ENCODE measurements around the gene FBXL3.
"Not testable (repeated sequence)": the region's sequence is repeated elsewhere in the genome, so short reads cannot be mapped to it uniquely, and the experiment has no call there.

Gene FBXL3

GRCh38 chr13:76967031-76967430 is 59.9 kb downstream of the FBXL3 start:
- Histone ChIP-seq H3K27me3 (ENCODE audit: insufficient read depth, poor library complexity, severe bottlenecking) (no peaks in the 10 kb centered on the region), H3K4me1 (ENCODE audit: insufficient read depth, poor library complexity, severe bottlenecking) (peaks cover 6% of the 10 kb centered on the region), H3K4me3 (ENCODE audit: severe bottlenecking) (no peak overlapping the region), H3K9me3 (ENCODE audit: severe bottlenecking) (no peaks in the 10 kb centered on the region), H3K27ac (ENCODE audit: poor library complexity, severe bottlenecking) (no peak overlapping the region), H3K36me3 (ENCODE audit: low read depth) (no peaks in the 10 kb centered on the region)
- no peak for ATAC-seq (ENCODE audit: low read depth)
- TF ChIP-seq, protein P1, sequence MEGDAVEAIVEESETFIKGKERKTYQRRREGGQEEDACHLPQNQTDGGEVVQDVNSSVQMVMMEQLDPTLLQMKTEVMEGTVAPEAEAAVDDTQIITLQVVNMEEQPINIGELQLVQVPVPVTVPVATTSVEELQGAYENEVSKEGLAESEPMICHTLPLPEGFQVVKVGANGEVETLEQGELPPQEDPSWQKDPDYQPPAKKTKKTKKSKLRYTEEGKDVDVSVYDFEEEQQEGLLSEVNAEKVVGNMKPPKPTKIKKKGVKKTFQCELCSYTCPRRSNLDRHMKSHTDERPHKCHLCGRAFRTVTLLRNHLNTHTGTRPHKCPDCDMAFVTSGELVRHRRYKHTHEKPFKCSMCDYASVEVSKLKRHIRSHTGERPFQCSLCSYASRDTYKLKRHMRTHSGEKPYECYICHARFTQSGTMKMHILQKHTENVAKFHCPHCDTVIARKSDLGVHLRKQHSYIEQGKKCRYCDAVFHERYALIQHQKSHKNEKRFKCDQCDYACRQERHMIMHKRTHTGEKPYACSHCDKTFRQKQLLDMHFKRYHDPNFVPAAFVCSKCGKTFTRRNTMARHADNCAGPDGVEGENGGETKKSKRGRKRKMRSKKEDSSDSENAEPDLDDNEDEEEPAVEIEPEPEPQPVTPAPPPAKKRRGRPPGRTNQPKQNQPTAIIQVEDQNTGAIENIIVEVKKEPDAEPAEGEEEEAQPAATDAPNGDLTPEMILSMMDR (IDR thresholded peaks at IDR 0.05; ENCODE audit: poor library complexity, severe bottlenecking), result no peak
- DNase-seq (ENCODE audit: low spot score), result no peak

- no peaks in the 10 kb centered on the region for H3K9me3 ChIP-seq (ENCODE audit: severe bottlenecking)
- no peak overlapping the region for H3K27ac ChIP-seq (ENCODE audit: poor library complexity, severe bottlenecking)
- H3K27me3 ChIP-seq (ENCODE audit: insufficient read depth, poor library complexity, severe bottlenecking), result no peaks in the 10 kb centered on the region
- TF ChIP-seq, protein P1 (IDR thresholded peaks at IDR 0.05; ENCODE audit: poor library complexity, severe bottlenecking), result no peak
- H3K4me1 ChIP-seq (ENCODE audit: insufficient read depth, poor library complexity, severe bottlenecking), result peaks cover 6% of the 10 kb centered on the region
- ATAC-seq (ENCODE audit: low read depth), result peak; percentile 60; the same call in 2 of the 3 replicates
- H3K36me3 ChIP-seq (ENCODE audit: low read depth), result no peaks in the 10 kb centered on the region
- no peak overlapping the region for H3K4me3 ChIP-seq (ENCODE audit: severe bottlenecking)
- DNase-seq (ENCODE audit: low spot score), result no peak
Observed at GRCh38 chr13:76965759-76966421, 61.1 kb downstream of the FBXL3 start.

- not testable (repeated sequence) for H3K4me1 ChIP-seq (ENCODE audit: insufficient read depth, poor library complexity, severe bottlenecking); DNase-seq (ENCODE audit: low spot score); H3K27ac ChIP-seq (ENCODE audit: poor library complexity, severe bottlenecking); ATAC-seq (ENCODE audit: low read depth); H3K4me3 ChIP-seq (ENCODE audit: severe bottlenecking); H3K9me3 ChIP-seq (ENCODE audit: severe bottlenecking); H3K27me3 ChIP-seq (ENCODE audit: insufficient read depth, poor library complexity, severe bottlenecking); H3K36me3 ChIP-seq (ENCODE audit: low read depth)
Observed at GRCh38 chr13:76959734-76960133, 67.2 kb downstream of the FBXL3 start.

DNA sequence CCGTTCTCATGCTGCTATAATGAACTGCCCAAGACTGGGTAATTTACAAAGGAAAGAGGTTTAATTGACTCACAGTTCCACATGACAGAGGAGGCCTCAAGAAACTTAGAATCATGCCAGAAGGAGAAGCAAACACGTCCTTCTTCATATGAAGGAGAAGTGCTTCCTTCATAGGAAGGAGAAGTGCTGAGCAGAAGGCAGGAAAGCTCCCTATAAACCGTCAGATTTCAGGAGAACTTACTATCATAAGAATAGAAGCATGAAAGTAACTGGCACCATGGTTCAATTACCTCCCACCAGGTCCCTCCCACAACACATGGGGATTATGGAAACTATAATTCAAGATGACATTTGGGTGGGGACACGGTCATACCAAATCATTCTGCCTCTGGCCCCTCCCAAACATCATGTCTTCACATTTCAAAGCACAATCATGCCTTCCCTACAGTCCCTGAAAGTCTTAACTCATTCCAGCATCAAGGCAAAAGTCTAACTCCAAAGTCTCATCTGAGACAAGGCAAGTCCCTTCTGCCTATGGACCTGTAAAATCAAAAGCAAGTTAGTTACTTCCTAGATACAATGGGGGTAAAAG is 68.0 kb downstream of the FBXL3 start:
- H3K36me3 ChIP-seq (ENCODE audit: low read depth), result no peaks in the 10 kb centered on the region
- H3K4me3 ChIP-seq (ENCODE audit: severe bottlenecking), result no peak overlapping the region
- ATAC-seq (ENCODE audit: low read depth) (no peak), DNase-seq (ENCODE audit: low spot score) (no peak)
- no peak overlapping the region for H3K27ac ChIP-seq (ENCODE audit: poor library complexity, severe bottlenecking)
- no peaks in the 10 kb centered on the region for H3K27me3 ChIP-seq (ENCODE audit: insufficient read depth, poor library complexity, severe bottlenecking)
- H3K4me1 ChIP-seq (ENCODE audit: insufficient read depth, poor library complexity, severe bottlenecking), result no peaks in the 10 kb centered on the region
- TF ChIP-seq, protein P1 (IDR thresholded peaks at IDR 0.05; ENCODE audit: poor library complexity, severe bottlenecking), result no peak
- H3K9me3 ChIP-seq (ENCODE audit: severe bottlenecking), result no peaks in the 10 kb centered on the region

DNA sequence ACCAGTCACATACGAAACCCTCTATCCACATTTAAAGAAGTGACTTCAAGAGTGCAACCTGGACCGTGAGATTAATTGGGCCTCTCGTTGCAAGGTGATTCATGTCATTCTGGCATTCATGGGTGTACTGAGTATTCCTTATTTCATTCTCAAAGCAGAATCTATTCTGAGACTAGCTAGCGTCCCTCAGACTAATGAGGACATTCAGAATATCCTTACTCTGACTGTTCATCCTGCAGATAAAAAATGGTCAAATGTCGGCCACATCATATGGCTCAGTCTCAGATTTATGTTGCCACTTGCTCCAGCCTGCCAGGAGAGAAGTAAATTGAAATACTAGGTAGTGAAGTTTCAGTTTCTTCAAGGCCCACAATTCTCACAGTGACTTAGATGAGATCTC is 71.3 kb downstream of the FBXL3 start:
- no peak overlapping the region for H3K4me3 ChIP-seq (ENCODE audit: severe bottlenecking)
- H3K4me1 ChIP-seq (ENCODE audit: insufficient read depth, poor library complexity, severe bottlenecking), result no peaks in the 10 kb centered on the region
- no peak for ATAC-seq (ENCODE audit: low read depth)
- H3K27ac ChIP-seq (ENCODE audit: poor library complexity, severe bottlenecking), result no peak overlapping the region
- no peaks in the 10 kb centered on the region for H3K9me3 ChIP-seq (ENCODE audit: severe bottlenecking)
- H3K27me3 ChIP-seq (ENCODE audit: insufficient read depth, poor library complexity, severe bottlenecking), result no peaks in the 10 kb centered on the region
- TF ChIP-seq, protein P1 (IDR thresholded peaks at IDR 0.05; ENCODE audit: poor library complexity, severe bottlenecking), result no peak
- H3K36me3 ChIP-seq (ENCODE audit: low read depth), result no peaks in the 10 kb centered on the region
- no peak for DNase-seq (ENCODE audit: low spot score)
